ENCODE results near the gene STEAP4. TPM values are rescaled to one million over a fixed set of nuclear protein-coding genes. Genes with fewer than 3 reads are reported as not detected.

Gene STEAP4
- total RNA-seq, 1 donor from 2014 or later, result not detected

- H3K4me2 ChIP-seq, result no peak overlapping the region
- no peak for DNase-seq (ENCODE audit: low spot score)
- no peak overlapping the region for H3K9ac ChIP-seq
- Mint-ChIP-seq H3K4me1 (peaks cover 4% of the 10 kb centered on the region), H3K27me3 (ENCODE audit: insufficient read depth, low read depth) (no peaks in the 10 kb centered on the region), H3K9me3 (no peaks in the 10 kb centered on the region), H3K27ac (no peak overlapping the region), H3K36me3 (no peaks in the 10 kb centered on the region), H3K4me3 (no peak overlapping the region)
- no peaks in the 10 kb centered on the region for H4K20me1 ChIP-seq (ENCODE audit: low read depth)
- H3K79me2 ChIP-seq (ENCODE audit: low read depth), result no peaks in the 10 kb centered on the region
- no peaks in the 10 kb centered on the region for H3K9me3 ChIP-seq (ENCODE audit: low read depth)
- no peaks in the 10 kb centered on the region for H3K36me3 ChIP-seq
- H3K27me3 ChIP-seq, result no peaks in the 10 kb centered on the region
- no peak overlapping the region for H3K27ac ChIP-seq
- H2AFZ ChIP-seq (replicated peaks), result no peak overlapping the region
- no peaks in the 10 kb centered on the region for H3K4me1 ChIP-seq
- H3F3A ChIP-seq (ENCODE audit: low read depth), result no peaks in the 10 kb centered on the region
- H3K4me3 ChIP-seq, result no peak overlapping the region
- TF ChIP-seq EZH2 (IDR thresholded peaks at IDR 0.05) (no peak), CTCF (IDR thresholded peaks at IDR 0.05) (no peak), EZH2phosphoT487 (IDR thresholded peaks at IDR 0.05) (no peak)
Observed at GRCh38 chr7:88244258-88244657, 62.4 kb downstream of the STEAP4 start.

GRCh38 chr7:88243345-88243909 is 63.3 kb downstream of the STEAP4 start:
- Mint-ChIP-seq H3K4me1 (peaks cover 4% of the 10 kb centered on the region), H3K27ac (no peak overlapping the region), H3K27me3 (ENCODE audit: insufficient read depth, low read depth) (no peaks in the 10 kb centered on the region), H3K9me3 (no peaks in the 10 kb centered on the region), H3K4me3 (no peak overlapping the region), H3K36me3 (no peaks in the 10 kb centered on the region)
- H4K20me1 ChIP-seq (ENCODE audit: low read depth), result no peaks in the 10 kb centered on the region
- no peaks in the 10 kb centered on the region for H3K4me1 ChIP-seq
- H3K36me3 ChIP-seq, result no peaks in the 10 kb centered on the region
- peak overlapping the region; percentile 88 for H2AFZ ChIP-seq (replicated peaks)
- H3K9ac ChIP-seq, result no peak overlapping the region
- H3K9me3 ChIP-seq (ENCODE audit: low read depth), result no peaks in the 10 kb centered on the region
- no peaks in the 10 kb centered on the region for H3K79me2 ChIP-seq (ENCODE audit: low read depth)
- TF ChIP-seq CTCF (IDR thresholded peaks at IDR 0.05), result peak; percentile 90
- no peak for TF ChIP-seq EZH2 (IDR thresholded peaks at IDR 0.05)
- peak overlapping the region; percentile 37 for H3K4me2 ChIP-seq
- DNase-seq (ENCODE audit: low spot score), result peak; percentile 50
- no peaks in the 10 kb centered on the region for H3K27me3 ChIP-seq
- H3K4me3 ChIP-seq, result no peak overlapping the region
- no peaks in the 10 kb centered on the region for H3F3A ChIP-seq (ENCODE audit: low read depth)
- H3K27ac ChIP-seq, result no peak overlapping the region

GRCh38 chr7:88239852-88240251 is 66.8 kb downstream of the STEAP4 start:
- Histone ChIP-seq H3K27me3 (no peaks in the 10 kb centered on the region), H3K79me2 (ENCODE audit: low read depth) (no peaks in the 10 kb centered on the region), H3K9me3 (ENCODE audit: low read depth) (no peaks in the 10 kb centered on the region), H3K4me1 (no peaks in the 10 kb centered on the region), H3K27ac (no peak overlapping the region), H2AFZ (replicated peaks) (no peak overlapping the region), H3F3A (ENCODE audit: low read depth) (no peaks in the 10 kb centered on the region), H3K4me3 (no peak overlapping the region), H4K20me1 (ENCODE audit: low read depth) (no peaks in the 10 kb centered on the region), H3K36me3 (no peaks in the 10 kb centered on the region), H3K9ac (no peak overlapping the region), H3K4me2 (no peak overlapping the region)
- Mint-ChIP-seq H3K9me3 (no peaks in the 10 kb centered on the region), H3K4me3 (no peak overlapping the region), H3K27me3 (ENCODE audit: insufficient read depth, low read depth) (no peaks in the 10 kb centered on the region), H3K36me3 (no peaks in the 10 kb centered on the region), H3K4me1 (peaks cover 4% of the 10 kb centered on the region), H3K27ac (no peak overlapping the region)
- DNase-seq (ENCODE audit: low spot score), result no peak
- TF ChIP-seq EZH2phosphoT487 (IDR thresholded peaks at IDR 0.05) (no peak), EZH2 (IDR thresholded peaks at IDR 0.05) (no peak), CTCF (IDR thresholded peaks at IDR 0.05) (no peak)
